Stimulated activated CD4-positive, alpha-beta T cell treated with anti-CD3 and anti-CD28 coated beads, Interleukin-2, amount 100 ng/mL, for 48 hours (primary cell): ENCODE data around the gene YOD1.

Experiments used
- DNase-seq, 2 donors: peaks; one replicate each; pipeline ENCODE4 v3.0.0-alpha.2; 2020

The YOD1 gene

DNA sequence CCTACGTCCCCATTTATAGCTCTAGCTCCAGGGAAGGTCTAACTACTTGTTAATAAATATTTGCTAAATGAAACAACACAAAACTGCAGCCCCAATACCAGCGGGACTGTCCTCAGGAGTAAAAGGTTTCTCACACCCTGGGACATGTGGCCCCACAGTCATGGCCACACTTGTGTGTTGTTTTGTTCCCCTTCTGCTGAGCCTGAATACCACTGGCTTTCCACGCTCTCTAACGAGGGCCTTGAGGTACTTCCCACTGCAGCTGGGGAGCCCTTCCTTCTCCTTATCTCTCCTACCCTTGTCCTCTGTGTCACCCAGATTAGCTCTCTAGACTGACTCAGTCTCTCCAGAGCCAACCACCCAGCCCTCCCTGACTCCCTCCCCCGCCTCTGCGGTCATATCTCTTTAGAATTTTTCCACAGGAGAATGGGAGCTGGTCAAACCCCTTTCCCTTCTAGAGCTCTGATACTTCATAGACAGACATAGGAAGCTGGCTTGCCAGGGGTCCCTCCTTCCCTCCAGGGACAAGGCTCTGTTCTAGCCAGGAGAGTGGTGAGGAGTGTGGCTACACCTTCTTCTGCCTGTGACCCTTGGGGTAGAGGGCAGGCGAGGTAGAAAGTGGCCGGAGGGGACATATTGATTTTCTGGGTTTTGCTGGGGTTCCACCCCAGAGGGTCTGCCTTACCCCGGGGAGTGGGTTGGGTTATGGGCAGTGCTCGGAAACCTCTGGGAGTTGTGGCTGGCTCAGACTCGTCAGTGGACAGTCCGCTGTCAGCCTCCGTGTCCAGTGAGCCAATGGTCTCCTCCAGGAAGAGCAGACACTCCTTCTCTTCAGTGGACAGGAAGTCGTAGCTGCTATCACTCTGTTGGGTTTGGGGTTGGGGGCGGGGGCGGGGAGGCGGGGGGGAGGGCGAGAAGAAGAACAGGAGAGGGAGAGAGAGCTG, 26.5 kb downstream of the YOD1 start:
- DNase-seq = no peak

DNA sequence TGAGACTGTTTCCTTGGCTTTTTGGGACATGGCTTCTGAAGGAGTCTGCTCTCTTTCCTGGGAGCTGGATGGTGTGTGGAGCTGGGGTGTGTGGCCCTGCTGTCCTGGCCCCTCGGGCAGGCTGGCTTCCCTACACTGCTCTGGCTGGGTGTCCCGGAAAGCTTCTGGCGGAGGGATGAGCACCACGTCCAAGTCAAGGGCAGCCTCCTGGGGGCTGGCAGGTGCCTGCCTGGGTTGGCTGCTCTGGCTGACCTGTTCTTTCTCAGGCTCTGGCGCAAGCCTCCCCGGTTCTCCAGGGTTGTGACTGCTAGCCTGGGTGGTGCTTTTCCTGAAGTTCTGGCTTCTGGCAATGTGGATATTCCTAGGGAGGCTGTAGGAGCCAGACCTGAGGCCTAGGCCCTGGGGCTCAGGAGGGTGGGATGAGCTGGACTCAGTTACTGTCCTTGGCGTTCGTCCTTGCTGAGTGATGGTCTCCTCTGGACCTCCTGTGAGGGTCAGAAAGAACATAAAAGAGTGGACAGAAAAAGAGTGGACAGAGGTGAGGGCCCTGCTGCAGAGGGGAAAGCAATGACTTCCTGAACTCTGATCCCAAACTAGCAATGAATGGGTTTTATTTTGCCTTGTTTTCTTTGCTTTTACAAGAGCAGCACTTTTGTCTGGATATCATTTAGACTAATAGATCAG, 27.9 kb downstream of the YOD1 start:
- no peak for DNase-seq

DNA sequence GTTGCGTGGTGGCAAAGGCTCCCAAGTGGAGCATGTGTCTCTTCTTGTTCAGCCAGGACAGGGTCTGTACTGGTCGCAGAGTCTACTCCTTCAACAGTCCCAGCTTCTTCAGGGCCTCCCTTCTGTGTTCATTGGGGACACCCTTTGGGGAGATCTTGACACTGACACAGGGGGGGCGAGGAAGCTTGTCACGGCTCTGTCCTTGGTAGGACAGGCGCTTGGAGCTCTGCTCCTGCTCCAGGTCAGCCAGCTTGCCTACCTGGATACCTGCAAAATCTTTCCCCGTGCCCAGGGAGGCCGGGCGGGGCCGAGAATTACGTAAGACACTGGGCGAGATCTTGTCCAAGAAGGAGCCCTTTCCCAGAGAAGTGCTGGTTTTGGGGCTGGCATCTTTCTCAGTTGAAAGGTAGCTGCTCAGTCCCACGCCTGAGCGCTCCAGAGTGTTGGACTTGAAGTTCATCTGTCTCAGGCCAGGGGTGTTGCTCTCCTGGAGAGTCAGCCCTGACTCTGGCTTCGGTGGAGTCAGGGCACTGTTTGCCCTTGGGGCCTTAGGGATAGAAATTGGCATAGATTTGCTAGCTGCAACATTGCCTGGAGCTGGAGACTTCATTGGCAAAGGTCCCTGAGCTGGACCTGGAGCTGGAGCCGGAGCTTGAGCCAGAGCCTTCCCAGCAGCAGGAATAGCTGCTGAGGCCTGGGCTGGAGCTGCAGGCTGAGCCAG, 29.0 kb downstream of the YOD1 start:
- DNase-seq = no peak

DNA sequence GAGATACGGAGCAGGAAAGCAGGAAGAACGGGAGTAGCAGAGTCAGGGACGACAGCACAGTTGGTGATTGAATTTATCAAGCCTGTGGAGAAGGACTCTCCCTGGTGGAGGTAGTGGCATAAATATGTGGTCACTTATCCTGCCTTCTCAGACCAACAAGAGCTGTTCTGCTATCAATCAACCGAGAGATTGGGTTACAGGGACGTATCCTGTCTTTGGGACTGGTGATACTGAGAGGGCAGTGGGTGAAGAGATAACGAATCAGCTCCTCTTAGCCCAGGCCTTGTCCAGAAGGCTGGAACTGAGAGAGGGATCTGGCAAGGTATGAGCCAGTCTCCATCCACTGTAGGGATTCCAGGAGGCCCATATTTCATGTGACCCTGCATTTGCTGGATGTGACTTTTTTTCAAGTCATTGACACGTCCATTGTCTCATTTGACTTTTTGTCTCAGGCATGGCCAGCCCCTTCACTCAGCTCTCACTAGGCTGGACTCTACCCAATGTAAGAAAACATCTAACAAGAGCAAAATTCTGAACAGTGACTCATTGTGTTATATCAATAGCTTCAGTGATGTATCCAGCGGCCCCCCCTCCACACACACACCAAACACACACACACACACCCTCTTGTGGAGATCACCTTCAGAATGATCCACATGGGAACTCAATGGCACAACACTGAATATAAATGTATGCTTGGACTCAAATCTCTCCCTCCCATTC, 29.7 kb downstream of the YOD1 start:
- DNase-seq = no peak

DNA sequence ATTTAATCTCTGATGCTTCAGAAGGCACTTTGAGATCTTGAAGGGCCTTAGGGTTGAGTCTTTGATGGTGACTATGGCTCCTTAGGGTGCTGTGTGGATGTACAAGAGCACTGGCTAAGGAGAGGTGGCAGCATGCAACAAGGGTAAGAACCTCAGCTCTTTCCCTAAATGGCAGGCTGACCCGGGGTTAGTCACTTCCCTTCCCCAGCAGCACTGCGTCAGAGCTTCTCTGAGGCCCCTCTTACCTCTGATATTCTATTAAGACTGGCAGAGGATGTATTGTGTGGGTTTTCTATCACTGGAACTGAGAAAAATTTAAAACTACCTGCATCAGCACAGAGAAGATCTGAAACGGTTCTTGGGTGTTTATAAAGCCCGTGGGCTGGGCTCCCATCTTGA, 30.3 kb downstream of the YOD1 start:
- no peak for DNase-seq

DNA sequence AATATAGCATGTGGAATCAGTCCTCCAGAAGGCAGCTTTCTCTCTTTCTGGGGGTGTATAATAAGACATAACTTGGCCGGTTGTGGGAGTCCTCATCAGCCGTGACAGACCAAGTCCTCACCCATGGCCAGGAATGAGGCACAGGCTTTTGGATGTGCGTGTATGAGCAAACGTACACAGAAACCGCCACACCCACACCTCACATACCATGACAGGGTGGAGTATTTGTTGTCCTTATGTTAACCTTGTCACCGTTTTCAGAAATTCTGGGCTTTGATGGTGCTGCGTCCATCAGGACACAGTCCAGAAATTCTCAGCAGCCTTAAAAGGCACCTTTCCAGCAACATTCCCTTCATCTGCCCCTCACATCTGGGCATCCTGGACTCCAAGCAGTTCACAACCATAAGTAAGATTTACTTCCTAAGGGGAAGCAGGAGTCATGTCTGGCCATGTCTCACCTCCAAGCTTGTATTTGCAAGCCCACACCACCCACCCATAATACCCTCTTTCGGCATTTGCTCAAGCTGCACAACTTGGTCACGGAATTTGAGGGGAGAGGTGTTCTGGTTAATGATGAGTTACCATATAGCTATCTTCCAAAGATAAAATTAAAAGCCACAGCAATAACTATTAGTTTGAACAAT, 30.8 kb downstream of the YOD1 start:
- no peak for DNase-seq

DNA sequence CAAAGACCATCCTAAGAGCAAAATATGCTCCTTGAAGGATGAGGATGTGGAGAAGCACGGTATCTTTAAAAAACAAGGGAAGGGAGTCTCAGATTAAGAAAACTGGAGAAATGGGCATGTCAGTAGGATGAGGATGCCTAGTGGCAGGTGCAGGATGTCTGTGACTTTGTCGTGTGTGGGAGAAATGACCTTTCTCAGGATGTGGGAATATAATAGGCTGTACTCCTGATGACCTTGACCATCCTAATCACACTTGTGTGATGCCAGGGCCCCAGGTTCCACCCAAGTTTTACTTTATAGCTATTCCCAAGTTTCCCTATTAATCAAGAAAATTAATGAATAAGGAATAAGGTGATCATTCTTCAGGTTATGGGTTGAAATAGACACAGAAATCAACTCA, 31.3 kb downstream of the YOD1 start:
- no peak for DNase-seq

DNA sequence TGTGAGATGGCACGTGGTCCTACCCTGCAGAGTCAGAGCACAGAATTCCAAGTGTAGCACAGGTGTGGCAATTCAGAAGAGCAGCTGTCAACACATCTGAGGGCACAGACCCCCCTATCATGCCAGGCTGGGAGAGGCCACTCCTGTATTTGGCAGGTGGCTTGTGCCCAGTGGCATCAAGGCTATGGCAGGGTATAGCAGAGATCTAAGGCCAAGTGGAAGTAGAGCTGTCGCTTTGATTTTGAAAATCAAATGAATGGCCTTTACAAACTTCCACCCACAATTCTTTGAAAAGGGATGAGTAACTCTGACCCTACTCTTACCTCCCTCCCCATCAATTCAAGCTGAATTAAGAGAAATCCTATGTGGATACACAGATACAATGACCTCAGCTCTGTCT, 31.8 kb downstream of the YOD1 start:
- no peak for DNase-seq

DNA sequence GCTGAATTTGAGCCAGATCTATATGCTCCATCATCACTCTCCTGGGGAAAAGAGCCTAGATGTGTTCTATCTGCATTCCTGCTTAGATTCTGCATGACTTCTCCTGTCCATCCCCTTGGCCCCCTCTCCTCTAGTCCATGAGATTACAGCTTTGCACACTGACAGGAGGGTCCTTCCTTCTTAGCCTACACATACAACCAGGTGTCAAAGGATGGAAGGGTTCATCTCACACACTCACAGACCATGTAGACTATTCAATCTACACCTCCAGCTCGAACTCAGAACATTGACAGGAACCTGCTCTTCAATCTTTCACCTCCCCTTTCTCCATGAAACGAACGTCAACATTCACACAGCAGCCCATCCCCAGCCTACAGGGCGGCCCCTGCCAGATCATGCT, 32.3 kb downstream of the YOD1 start:
- DNase-seq = no peak

DNA sequence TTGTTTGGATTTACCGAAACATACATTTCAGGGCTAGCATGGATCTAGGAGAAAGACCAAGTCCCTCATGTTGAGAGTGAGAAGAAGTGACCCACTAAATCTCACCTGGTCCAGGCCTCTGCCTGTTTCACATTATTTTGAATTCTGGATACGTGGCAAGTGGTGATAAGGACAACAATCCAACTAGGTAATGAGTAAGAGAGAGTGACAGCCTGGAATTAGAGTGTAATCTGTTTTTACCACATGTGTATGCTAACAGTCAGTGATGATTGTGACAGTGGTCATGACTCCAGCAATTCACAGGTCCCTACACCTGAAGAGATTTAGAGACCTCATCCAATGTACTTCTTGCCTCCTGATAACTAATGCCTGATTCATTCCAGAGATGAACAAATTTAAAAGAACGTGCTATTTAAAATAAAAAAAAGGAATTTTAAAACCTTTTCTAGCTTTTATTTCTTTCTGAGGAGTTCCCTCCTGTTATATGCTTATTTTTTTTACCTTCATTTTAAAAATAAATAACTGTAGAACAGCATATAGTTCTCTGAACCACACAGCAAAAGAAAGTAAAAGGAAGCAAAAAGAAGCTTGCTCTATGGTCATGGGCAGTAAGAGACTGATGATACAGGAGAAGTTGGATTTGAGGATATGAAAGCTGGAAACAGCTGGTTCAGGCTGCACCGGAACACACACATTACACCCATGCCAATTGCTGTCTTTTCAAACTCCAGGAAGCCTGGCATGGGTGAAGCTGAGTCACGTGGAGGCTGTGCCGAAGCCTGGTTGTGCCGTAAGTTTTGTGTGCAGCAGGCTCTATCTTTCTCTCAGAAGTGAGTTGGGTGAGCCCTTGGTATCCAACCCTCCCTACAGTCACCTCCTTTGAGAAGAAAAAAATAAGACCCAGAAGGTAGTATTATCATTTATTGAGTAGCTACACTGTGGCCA, 33.1 kb downstream of the YOD1 start:
- DNase-seq = no peak

DNA sequence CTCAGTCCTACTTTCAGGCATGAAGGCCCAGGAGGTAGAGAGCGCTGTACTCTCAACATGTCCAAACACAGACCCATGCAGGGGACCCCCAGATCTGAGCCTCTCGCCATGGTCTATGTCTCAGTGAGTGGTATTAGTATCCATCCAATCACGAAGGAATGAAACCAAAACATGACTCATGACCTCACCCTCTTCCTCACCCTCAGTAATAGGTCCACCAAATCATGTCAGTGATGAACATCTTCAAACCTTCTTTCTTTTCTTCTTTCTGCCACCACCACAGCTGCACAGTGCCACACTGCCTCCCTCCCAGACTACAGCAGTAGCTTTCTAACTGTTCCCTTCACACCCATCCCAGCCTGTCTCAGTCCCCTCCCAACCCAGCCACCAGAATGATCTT, 35.2 kb downstream of the YOD1 start:
- DNase-seq = no peak

DNA sequence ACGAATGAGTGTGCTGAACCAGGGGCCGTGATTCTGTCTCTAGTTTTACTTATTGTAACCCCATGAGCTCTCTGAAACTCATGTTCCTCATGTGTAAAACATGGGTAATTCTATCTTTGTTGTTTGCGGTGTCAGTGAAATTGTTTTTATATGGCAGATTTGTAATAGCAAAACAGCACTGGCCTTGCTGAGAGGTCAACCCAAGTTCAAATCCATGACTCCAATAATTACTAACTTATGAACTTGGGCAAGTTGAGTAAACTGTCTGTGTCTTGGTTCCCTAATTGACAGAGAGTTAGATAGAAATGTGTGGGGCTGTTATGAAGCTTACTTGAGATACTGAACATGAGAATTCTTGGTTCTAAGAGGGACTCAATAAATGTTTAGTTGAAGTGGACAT, 36.3 kb downstream of the YOD1 start:
- DNase-seq = no peak

DNA sequence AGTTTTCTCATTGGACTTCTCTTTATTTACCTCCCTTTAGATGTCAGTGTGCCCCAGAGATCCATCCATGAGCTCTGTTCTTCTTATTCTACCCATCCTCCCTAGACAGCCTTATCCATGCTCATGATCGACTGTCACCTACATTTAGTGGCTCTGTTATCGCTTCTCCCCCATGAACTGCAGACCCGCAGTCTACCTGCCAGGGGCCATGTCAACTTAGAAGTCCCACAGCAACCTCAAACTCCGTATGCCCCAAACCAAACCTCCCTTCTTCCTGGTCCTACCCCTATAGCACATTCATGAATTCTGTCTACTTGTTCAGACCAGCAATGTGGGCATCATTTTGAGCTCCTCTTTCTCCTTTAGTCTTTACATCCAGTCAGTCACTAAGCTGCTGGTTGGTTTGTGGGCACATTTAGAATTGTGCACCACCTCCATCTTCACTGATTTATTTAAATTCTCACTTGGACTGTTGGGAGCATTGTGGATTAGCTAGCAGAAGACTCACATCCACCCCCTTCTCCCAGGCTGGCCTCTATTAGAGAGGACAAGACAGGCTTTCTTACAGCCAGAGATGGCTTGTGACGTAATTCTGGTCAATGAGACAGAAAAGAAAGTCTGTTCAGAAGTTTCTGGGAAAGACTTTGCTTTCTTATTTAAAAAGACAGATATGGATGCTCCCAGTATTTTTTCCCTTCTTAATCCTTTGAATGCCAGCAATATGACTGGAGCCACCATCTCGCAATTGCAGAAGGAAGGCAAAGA, 37.5 kb downstream of the YOD1 start:
- DNase-seq = no peak

DNA sequence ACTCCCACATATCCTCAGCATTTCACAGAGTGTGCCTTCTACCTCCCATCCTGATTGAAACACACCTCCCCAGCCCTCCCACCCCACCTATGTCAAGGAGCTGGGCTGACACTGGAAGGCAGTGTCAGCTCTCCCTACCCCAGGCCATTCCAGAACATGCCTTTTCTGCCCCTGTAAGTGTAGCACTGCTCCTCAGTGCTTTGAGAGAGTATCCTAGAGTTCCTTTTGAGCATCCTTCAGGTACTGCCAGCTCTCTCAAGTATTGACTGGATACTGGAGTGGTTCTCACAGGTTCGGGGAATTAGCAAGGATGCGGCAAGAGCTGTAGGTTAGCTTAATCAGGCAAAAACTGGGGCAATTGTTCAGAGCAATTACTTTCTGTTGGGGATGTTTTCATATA, 40.3 kb downstream of the YOD1 start:
- no peak for DNase-seq

DNA sequence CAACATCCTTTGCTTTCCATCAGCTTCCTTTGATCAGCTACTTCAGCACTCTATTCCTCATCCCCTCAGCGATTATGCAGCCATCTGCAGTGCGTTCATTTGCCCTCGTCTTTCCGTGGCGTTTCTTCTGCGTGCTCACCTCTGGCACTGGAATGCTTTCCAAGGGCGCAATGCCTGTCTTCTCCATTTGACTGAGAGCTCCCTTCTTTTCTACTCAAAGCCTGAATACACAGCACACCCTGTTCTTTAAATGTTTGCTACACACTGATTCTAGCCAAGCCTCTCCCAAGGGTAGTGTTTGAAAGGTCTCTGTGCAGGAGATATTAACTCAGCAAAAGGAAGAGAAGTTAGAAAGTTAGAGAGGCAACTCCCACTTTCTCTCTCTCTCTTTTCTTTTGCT, 41.1 kb downstream of the YOD1 start:
- no peak for DNase-seq

DNA sequence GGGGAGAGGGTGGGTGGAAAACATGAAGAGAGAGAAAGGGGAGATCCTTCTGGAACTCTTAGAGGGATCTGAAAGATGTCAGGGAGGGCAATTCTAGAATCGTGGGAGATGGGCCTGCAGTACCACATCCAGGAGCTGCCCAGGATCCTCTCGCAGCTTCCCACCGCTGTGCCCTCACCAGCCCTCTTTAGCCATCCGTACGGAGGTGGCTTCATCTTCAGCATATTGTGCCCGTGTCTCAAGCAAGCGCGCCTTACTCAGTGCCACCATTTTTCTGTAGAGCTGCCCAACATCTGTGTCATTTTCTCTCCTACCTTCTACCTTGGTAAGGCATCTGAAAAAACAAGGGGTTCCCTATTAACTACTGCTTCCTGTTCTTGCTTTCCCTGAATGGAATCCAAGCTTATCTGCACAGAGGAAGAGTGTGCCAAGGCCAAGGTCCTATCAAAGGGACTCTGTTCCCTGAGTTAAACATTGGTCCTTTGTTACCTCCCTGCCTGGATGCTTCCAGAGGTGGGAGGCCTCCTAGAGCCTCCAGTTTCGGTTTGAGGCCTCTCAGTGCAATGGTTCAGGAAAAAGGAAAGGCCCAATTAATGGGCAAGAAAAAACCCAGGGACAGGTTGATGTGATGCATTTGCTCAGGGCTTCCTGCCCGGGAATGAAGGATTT, 41.7 kb downstream of the YOD1 start:
- DNase-seq = no peak

DNA sequence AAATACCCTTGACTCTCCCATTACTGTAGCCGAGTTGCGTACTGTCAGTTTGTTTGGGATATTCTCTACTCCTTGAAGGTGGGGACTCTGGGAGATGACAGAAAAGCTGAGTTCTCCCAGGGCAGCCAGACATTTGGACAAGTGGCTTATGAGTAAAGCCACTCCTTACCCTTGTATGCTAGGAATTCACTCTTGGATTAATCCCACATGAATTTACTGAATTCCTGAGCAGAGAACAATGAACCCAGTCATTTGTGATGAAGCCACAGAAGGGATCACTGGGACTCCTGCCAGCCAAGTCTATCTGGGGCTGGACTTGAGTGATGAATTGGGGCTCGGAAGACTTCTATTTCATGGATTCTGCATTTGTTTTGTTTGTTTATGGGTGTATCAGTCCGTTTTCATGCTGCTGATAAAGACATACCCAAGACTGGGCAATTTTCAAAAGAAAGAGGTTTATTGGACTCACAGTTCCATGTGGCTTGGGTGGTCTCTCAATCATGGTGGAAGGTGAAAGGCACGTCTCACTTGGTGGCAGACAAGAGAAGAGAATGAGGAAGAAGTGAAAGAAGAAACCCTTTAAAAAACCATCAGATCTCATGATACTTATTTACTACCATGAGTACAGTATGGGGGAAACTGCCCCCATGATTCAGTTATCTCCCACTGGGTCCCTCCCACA, 43.5 kb downstream of the YOD1 start:
- no peak for DNase-seq

DNA sequence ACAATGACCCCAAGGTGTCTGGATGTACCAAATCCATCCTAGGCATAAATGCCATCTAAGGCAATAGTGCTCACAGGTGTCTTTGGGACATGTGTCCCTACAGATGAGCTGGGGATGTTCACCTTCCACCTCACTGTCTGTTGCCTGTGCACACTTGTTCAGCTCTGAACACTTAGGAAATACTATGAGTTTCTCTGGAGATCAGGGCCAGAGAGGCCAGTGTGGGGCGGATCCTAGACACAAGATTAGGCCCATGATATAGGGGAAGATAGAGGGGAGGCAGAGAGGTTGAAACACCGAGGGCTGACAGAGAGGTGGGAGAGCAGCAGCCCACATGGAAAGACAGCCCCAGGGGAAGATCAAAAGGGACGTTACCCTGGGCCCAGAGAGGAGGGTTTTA, 44.1 kb downstream of the YOD1 start:
- no peak for DNase-seq

DNA sequence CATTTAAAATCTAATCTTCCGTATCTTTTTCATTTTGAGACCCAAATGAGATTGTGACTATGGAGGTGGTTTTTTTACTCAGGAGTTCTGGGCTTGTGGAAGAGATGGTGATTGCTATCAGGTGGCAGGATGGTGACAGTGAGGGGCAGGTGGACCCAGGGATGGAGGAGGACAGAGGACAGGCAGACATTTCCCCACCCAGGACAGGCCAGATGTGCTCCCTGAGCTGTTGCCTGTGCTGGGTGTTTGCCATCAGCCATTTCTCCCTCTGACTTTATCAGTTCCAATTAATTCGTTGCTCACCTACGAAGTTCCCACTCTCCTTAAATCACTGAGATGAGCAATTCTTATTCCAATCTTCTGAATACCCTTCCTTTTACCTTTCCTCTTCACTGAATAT, 44.9 kb downstream of the YOD1 start:
- DNase-seq = no peak
